Activated T-helper 17 cell treated with anti-CD3 and anti-CD28 coated beads, Interleukin-2, amount 50 U/mL, for 72 hours (primary cell): ENCODE measurements around the gene PDK2. TPM values are rescaled to one million over a fixed set of nuclear protein-coding genes. Genes with fewer than 3 reads are reported as not detected.

ENCODE experiments used
- ATAC-seq: fragments of 150-1000 bp; cut with Tn5 transposase; replicated peaks from 2 replicates; pipeline ENCODE4 v1.10.0; 2021; ENCODE audit warnings: mild to moderate bottlenecking, moderate library complexity
- H3K27ac Mint-ChIP-seq: one replicate; pipeline ENCODE4 v1.8.0; 2022; ENCODE audit warnings: mixed read lengths
- H3K27me3 Mint-ChIP-seq: one replicate; pipeline ENCODE4 v1.8.0; 2022; ENCODE audit warnings: mixed read lengths
- H3K36me3 Mint-ChIP-seq: one replicate; pipeline ENCODE4 v1.8.0; 2022; ENCODE audit warnings: low read depth, mild to moderate bottlenecking, mixed read lengths
- H3K4me1 Mint-ChIP-seq: one replicate; pipeline ENCODE4 v1.8.0; 2022; ENCODE audit warnings: mixed read lengths
- H3K4me3 Mint-ChIP-seq: one replicate; pipeline ENCODE4 v1.8.0; 2022; ENCODE audit warnings: mild to moderate bottlenecking, mixed read lengths
- H3K9me3 Mint-ChIP-seq: one replicate; pipeline ENCODE4 v1.8.0; 2022; ENCODE audit warnings: mixed read lengths
- total RNA-seq, 2 donors: library from RNA; stranded (reverse); gene quantifications; one replicate each; pipeline ENCODE4 v1.2.3, GENCODE V29; 2022

Gene PDK2
- total RNA-seq, 2 donors from 2014 or later: 10.0 to 15.2 TPM

GRCh38 chr17:50145532-50146229 lies 50.5 kb downstream of the PDK2 start:
- Mint-ChIP-seq H3K27ac (peak overlapping the region; percentile 95), H3K9me3 (no peaks in the 10 kb centered on the region), H3K27me3 (no peaks in the 10 kb centered on the region), H3K4me1 (peaks cover 54% of the 10 kb centered on the region), H3K4me3 (peak overlapping the region; percentile 98), H3K36me3 (peaks cover 90% of the 10 kb centered on the region)
- ATAC-seq: no peak

GRCh38 chr17:50146230-50146926 lies 51.2 kb downstream of the PDK2 start:
- H3K36me3 Mint-ChIP-seq: peaks cover 90% of the 10 kb centered on the region
- peak overlapping the region; percentile 95 for H3K27ac Mint-ChIP-seq
- no peak for ATAC-seq
- peak overlapping the region; percentile 98 for H3K4me3 Mint-ChIP-seq
- peaks cover 47% of the 10 kb centered on the region for H3K4me1 Mint-ChIP-seq
- H3K9me3 Mint-ChIP-seq: no peaks in the 10 kb centered on the region
- H3K27me3 Mint-ChIP-seq: no peaks in the 10 kb centered on the region

GRCh38 chr17:50146927-50147665 lies 51.9 kb downstream of the PDK2 start:
- Mint-ChIP-seq H3K36me3 (peaks cover 86% of the 10 kb centered on the region), H3K27me3 (no peaks in the 10 kb centered on the region), H3K4me1 (peaks cover 40% of the 10 kb centered on the region), H3K27ac (peak overlapping the region; percentile 95), H3K4me3 (peak overlapping the region; percentile 98), H3K9me3 (no peaks in the 10 kb centered on the region)
- ATAC-seq: no peak

- H3K4me3 Mint-ChIP-seq: peak overlapping the region; percentile 98
- no peak for ATAC-seq
- no peaks in the 10 kb centered on the region for H3K9me3 Mint-ChIP-seq
- H3K4me1 Mint-ChIP-seq: peaks cover 32% of the 10 kb centered on the region
- peak overlapping the region; percentile 95 for H3K27ac Mint-ChIP-seq
- no peaks in the 10 kb centered on the region for H3K27me3 Mint-ChIP-seq
- H3K36me3 Mint-ChIP-seq: peaks cover 78% of the 10 kb centered on the region
Observed at GRCh38 chr17:50147841-50148225, 52.7 kb downstream of the PDK2 start.

- peaks cover 72% of the 10 kb centered on the region for H3K36me3 Mint-ChIP-seq
- H3K27me3 Mint-ChIP-seq: no peaks in the 10 kb centered on the region
- peak overlapping the region; percentile 95 for H3K27ac Mint-ChIP-seq
- H3K9me3 Mint-ChIP-seq: no peaks in the 10 kb centered on the region
- ATAC-seq: peak; percentile 57
- peaks cover 27% of the 10 kb centered on the region for H3K4me1 Mint-ChIP-seq
- peak overlapping the region; percentile 98 for H3K4me3 Mint-ChIP-seq
Observed at GRCh38 chr17:50148226-50149090, 53.3 kb downstream of the PDK2 start.

- H3K9me3 Mint-ChIP-seq: no peaks in the 10 kb centered on the region
- H3K27me3 Mint-ChIP-seq: no peaks in the 10 kb centered on the region
- H3K27ac Mint-ChIP-seq: peak overlapping the region; percentile 95
- H3K36me3 Mint-ChIP-seq: peaks cover 66% of the 10 kb centered on the region
- no peak for ATAC-seq
- peaks cover 25% of the 10 kb centered on the region for H3K4me1 Mint-ChIP-seq
- peak overlapping the region; percentile 98 for H3K4me3 Mint-ChIP-seq
Observed at GRCh38 chr17:50149091-50149416, 53.9 kb downstream of the PDK2 start.

- Mint-ChIP-seq H3K27ac (peak overlapping the region; percentile 95), H3K36me3 (peaks cover 60% of the 10 kb centered on the region), H3K9me3 (no peaks in the 10 kb centered on the region), H3K4me1 (peaks cover 19% of the 10 kb centered on the region), H3K4me3 (peak overlapping the region; percentile 98), H3K27me3 (no peaks in the 10 kb centered on the region)
- ATAC-seq: no peak
Observed at GRCh38 chr17:50149417-50150353, 54.5 kb downstream of the PDK2 start.

- Mint-ChIP-seq H3K4me1 (peaks cover 15% of the 10 kb centered on the region), H3K27ac (peak within 1 kb of the TSS; percentile 87), H3K36me3 (peaks cover 52% of the 10 kb centered on the region), H3K9me3 (no peaks in the 10 kb centered on the region), H3K27me3 (no peaks in the 10 kb centered on the region), H3K4me3 (peak within 1 kb of the TSS; percentile 98)
- peak; percentile 3 for ATAC-seq
Observed at GRCh38 chr17:50150354-50151040, 55.3 kb downstream of the PDK2 start, which contains the start of gene PPP1R9B. Gene PPP1R9B, minus strand, starts transcription at chr17:50150677. Its CDS starts 164 bp downstream, at chr17:50150513.

- H3K4me3 Mint-ChIP-seq: peak overlapping the region; percentile 81
- peaks cover 10% of the 10 kb centered on the region for H3K4me1 Mint-ChIP-seq
- peaks cover 44% of the 10 kb centered on the region for H3K36me3 Mint-ChIP-seq
- ATAC-seq: peak; percentile 78
- no peaks in the 10 kb centered on the region for H3K9me3 Mint-ChIP-seq
- H3K27ac Mint-ChIP-seq: peak overlapping the region; percentile 87
- no peaks in the 10 kb centered on the region for H3K27me3 Mint-ChIP-seq
Observed at GRCh38 chr17:50151041-50151936, 56.1 kb downstream of the PDK2 start.

- Mint-ChIP-seq H3K27ac (peak overlapping the region; percentile 87), H3K27me3 (no peaks in the 10 kb centered on the region), H3K4me1 (peaks cover 3% of the 10 kb centered on the region), H3K4me3 (peak overlapping the region; percentile 81), H3K9me3 (no peaks in the 10 kb centered on the region), H3K36me3 (peaks cover 36% of the 10 kb centered on the region)
- ATAC-seq: no peak
Observed at GRCh38 chr17:50151937-50152547, 56.9 kb downstream of the PDK2 start.

GRCh38 chr17:50152736-50153135 lies 57.6 kb downstream of the PDK2 start:
- no peak for ATAC-seq
- Mint-ChIP-seq H3K27me3 (no peaks in the 10 kb centered on the region), H3K27ac (no peak overlapping the region), H3K36me3 (peaks cover 29% of the 10 kb centered on the region), H3K4me3 (peak overlapping the region; percentile 81), H3K9me3 (no peaks in the 10 kb centered on the region), H3K4me1 (peaks cover under 1% of the 10 kb centered on the region)
